A673 (cell line): ENCODE measurements around the gene OR5AK2. TPM values are rescaled to one million over a fixed set of nuclear protein-coding genes. Genes with fewer than 3 reads are reported as not detected.
"Not testable (repeated sequence)": the region's sequence is repeated elsewhere in the genome, so short reads cannot be mapped to it uniquely, and the experiment has no call there.

ENCODE experiments used
- Bru-seq: library from RNA; stranded (reverse); fragments of 400-500 nt; gene quantifications from one replicate; lab custom pipeline; 2021; lab: Mats Ljungman, UMichigan
- BruChase-seq, 2 experiments: library from RNA; stranded (reverse); fragments of 400-500 nt; gene quantifications; one replicate each; lab custom pipeline; 2021; lab: Mats Ljungman, UMichigan
- BruUV-seq: library from RNA; stranded (reverse); fragments of 400-500 nt; replicated peaks from 2 replicates; lab custom pipeline; 2021; lab: Mats Ljungman, UMichigan
- CTCF ChIA-PET: fragments of 300-600 bp; sonication (Branson Sonifier 250); formaldehyde crosslinking; loops from one replicate; lab custom pipeline; 2022; ENCODE audit warnings: antibody characterized with exemption; lab: Charles Lee
- POLR2A ChIA-PET: fragments of 300-600 bp; sonication (Branson Sonifier 250); formaldehyde crosslinking; loops from one replicate; lab custom pipeline; 2022; ENCODE audit warnings: antibody characterized with exemption; ENCODE audit not compliant: low non-redundant PET; lab: Charles Lee
- DNase-seq: peaks from one replicate; pipeline ENCODE4 v3.0.0-alpha.2; 2015; ENCODE audit warnings: low spot score
- H3K27ac ChIP-seq: fragments of 200-600 bp; sonication (generic); 2 replicates; pipeline ENCODE4 v1.5.1; 2016; ENCODE audit warnings: mixed run types, low read depth, mild to moderate bottlenecking, mixed read lengths, antibody characterized with exemption, low read length; ENCODE audit not compliant: poor library complexity, severe bottlenecking
- H3K27me3 ChIP-seq: fragments of 200-600 bp; sonication (generic); replicated peaks from 2 replicates; pipeline ENCODE4 v1.6.1; 2017; ENCODE audit warnings: mixed run types, low read depth, mild to moderate bottlenecking, mixed read lengths, antibody characterized with exemption, low read length; ENCODE audit not compliant: insufficient read depth, poor library complexity
- H3K36me3 ChIP-seq: fragments of 200-600 bp; sonication (generic); 2 replicates; pipeline ENCODE4 v1.6.1; 2016; ENCODE audit warnings: mixed run types, mild to moderate bottlenecking, mixed read lengths, antibody characterized with exemption, low read length; ENCODE audit not compliant: insufficient read depth, poor library complexity, severe bottlenecking
- H3K4me1 ChIP-seq: fragments of 200-600 bp; sonication (generic); 2 replicates; pipeline ENCODE4 v1.6.1; 2017; ENCODE audit warnings: mixed run types, mild to moderate bottlenecking, mixed read lengths, antibody characterized with exemption, low read length; ENCODE audit not compliant: insufficient read depth, poor library complexity, severe bottlenecking
- H3K4me3 ChIP-seq: fragments of 200-600 bp; sonication (generic); 2 replicates; pipeline ENCODE4 v1.5.1; 2016; ENCODE audit warnings: low read depth, mixed run types, mild to moderate bottlenecking, mixed read lengths, low read length; ENCODE audit not compliant: poor library complexity, severe bottlenecking
- H3K9me3 ChIP-seq: fragments of 200-600 bp; sonication (generic); 2 replicates; pipeline ENCODE4 v1.6.1; 2016; ENCODE audit warnings: mixed run types, low read depth, mild to moderate bottlenecking, mixed read lengths, antibody characterized with exemption, low read length; ENCODE audit not compliant: poor library complexity, severe bottlenecking
- EZH2 ChIP-seq: fragments of 200-600 bp; sonication (generic); IDR thresholded peaks from 2 replicates; pipeline ENCODE4 v1.6.1; 2017; ENCODE audit warnings: borderline replicate concordance, low read depth, mild to moderate bottlenecking, mixed read lengths, antibody characterized with exemption, low read length; ENCODE audit not compliant: poor library complexity, severe bottlenecking
- intact Hi-C: fragments of 100-400 bp; cut with micrococcal nuclease; formaldehyde crosslinking; loops from one replicate; pipeline ENCODE4 v1.10.0; 2022; ENCODE audit not compliant: unreplicated experiment
- long read RNA-seq: library from polyadenylated mRNA; stranded (forward); transcript quantifications from one replicate; pipeline ENCODE4 v2.0.0, GENCODE V29; 2022
- total RNA-seq: library from RNA; stranded (reverse); gene quantifications from 2 replicates; pipeline ENCODE4 v1.2.3, GENCODE V29; 2021
- TF ChIP-seq, protein P1 (sequence below): fragments of 300-800, 200-600 bp; sonication (generic); conservative IDR thresholded peaks from 2 replicates; pipeline ENCODE4 v1.5.1; 2017; ENCODE audit warnings: low read depth, mild to moderate bottlenecking, antibody characterized with exemption, low read length, moderate library complexity, mixed read lengths

OR5AK2 gene, protein sequence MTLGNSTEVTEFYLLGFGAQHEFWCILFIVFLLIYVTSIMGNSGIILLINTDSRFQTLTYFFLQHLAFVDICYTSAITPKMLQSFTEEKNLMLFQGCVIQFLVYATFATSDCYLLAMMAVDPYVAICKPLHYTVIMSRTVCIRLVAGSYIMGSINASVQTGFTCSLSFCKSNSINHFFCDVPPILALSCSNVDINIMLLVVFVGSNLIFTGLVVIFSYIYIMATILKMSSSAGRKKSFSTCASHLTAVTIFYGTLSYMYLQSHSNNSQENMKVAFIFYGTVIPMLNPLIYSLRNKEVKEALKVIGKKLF
- total RNA-seq (not detected in 2 replicates), Bru-seq, nascent RNA (not detected), BruChase-seq, experiment 1, labeled RNA remaining after a 2-hour chase (not detected), BruChase-seq, experiment 2, labeled RNA remaining after a 6-hour chase (not detected)
- long read RNA-seq, result 0 reads

DNA sequence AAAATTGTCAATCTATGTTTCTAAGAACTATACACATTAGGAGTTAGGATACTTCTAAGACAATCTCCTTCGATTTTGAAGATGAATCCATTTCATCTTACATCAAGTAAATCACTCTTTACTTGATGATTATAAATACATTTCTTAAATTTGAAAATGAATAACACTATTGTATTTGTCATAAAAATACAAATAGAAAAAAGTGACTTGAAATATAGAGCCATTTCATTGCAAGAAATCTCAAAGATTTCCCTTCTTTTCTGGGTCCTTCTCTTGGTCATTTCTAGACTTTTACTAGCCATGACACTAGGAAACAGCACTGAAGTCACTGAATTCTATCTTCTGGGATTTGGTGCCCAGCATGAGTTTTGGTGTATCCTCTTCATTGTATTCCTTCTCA is at the start of gene OR5AK2:
TSS of gene OR5AK2 (plus strand) at position 301 of the 400 bp plus-strand sequence. CDS start at position 301, 0 bp downstream.
- POLR2A ChIA-PET, result no interaction called here
- H3K27me3 ChIP-seq, result peaks cover 3% of the 10 kb centered on the region
- H3K27ac ChIP-seq, result no peak within 1 kb of the TSS
- DNase-seq, result no peak
- H3K36me3 ChIP-seq, result no peaks in the 10 kb centered on the region
- BruUV-seq, result no TSS peak
- TF ChIP-seq, protein P1, sequence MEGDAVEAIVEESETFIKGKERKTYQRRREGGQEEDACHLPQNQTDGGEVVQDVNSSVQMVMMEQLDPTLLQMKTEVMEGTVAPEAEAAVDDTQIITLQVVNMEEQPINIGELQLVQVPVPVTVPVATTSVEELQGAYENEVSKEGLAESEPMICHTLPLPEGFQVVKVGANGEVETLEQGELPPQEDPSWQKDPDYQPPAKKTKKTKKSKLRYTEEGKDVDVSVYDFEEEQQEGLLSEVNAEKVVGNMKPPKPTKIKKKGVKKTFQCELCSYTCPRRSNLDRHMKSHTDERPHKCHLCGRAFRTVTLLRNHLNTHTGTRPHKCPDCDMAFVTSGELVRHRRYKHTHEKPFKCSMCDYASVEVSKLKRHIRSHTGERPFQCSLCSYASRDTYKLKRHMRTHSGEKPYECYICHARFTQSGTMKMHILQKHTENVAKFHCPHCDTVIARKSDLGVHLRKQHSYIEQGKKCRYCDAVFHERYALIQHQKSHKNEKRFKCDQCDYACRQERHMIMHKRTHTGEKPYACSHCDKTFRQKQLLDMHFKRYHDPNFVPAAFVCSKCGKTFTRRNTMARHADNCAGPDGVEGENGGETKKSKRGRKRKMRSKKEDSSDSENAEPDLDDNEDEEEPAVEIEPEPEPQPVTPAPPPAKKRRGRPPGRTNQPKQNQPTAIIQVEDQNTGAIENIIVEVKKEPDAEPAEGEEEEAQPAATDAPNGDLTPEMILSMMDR, result no peak
- TF ChIP-seq EZH2, result no peak
- no peaks in the 10 kb centered on the region for H3K9me3 ChIP-seq
- intact Hi-C loops, result no loop called here
- CTCF ChIA-PET, result no interaction called here
- H3K4me3 ChIP-seq, result no peak within 1 kb of the TSS
- no peaks in the 10 kb centered on the region for H3K4me1 ChIP-seq

DNA sequence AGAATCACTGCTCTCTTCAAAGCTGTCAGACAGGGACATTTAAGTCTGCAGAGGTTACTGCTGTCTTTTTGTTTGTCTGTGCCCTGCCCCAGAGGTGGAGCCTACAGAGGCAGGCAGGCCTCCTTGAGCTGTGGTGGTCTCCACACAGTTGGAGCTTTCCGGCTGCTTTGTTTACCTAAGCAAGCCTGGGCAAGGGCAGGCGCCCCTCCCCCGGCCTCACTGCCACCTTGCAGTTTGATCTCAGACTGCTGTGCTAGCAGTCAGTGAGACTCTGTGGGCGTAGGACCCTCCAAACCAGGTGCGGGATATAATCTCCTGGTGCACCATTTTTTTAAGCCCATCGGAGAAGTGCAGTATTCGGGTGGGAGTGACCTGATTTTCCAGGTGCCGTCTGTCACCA is 43.2 kb upstream of the OR5AK2 start:
- POLR2A ChIA-PET, H3K27me3 ChIP-seq, H3K9me3 ChIP-seq, CTCF ChIA-PET, BruUV-seq, DNase-seq, intact Hi-C loops, H3K36me3 ChIP-seq, H3K27ac ChIP-seq, H3K4me1 ChIP-seq, H3K4me3 ChIP-seq: not testable (repeated sequence)

DNA sequence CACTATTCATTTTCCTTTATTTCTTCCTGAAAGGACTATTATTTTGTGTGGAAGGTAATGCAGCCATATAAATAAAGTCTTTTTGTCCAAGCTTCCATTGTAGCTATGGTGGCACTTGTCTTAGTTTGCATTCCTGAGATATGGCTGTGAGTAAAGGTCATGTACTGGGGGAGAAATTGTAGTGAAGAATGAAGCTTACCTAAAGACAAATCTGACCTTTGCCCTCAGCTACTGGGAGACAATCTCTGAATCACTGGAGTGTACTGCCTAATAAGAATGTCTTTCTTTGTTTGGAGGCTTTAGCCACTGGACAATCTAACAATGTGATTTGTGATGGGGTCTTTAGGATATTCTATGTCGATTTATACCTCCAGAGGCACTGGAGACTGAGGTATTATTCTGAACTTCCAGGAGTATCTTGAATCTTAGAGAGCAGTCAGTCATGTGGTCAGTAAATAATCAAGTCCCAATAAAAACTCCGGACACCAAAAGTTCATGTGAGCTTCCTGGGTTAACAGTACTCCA is 39.7 kb upstream of the OR5AK2 start:
- POLR2A ChIA-PET, result no interaction called here

More for the DNA sequence above, 39.7 kb upstream of the OR5AK2 start:
- Histone ChIP-seq H3K36me3 (no peaks in the 10 kb centered on the region), H3K27ac (no peak overlapping the region), H3K9me3 (peaks cover 8% of the 10 kb centered on the region), H3K4me1 (no peaks in the 10 kb centered on the region), H3K27me3 (no peaks in the 10 kb centered on the region), H3K4me3 (no peak overlapping the region)
- TF ChIP-seq, protein P1, result no peak
- no peak for TF ChIP-seq EZH2
- no TSS peak for BruUV-seq
- DNase-seq, result no peak
- CTCF ChIA-PET, result no interaction called here
- intact Hi-C loops, result no loop called here
